ENCODE measurements around the gene HOXA4.

HOXA4 gene

GRCh38 chr7:27131390-27131819 is 848 bp upstream of the HOXA4 start:
- FAIRE-seq = no peak

GRCh38 chr7:27129729-27130539 is 623 bp downstream of the HOXA4 start:
- no peak for FAIRE-seq

GRCh38 chr7:27128776-27129728 is 1.5 kb downstream of the HOXA4 start:
- FAIRE-seq = no peak

- FAIRE-seq = no peak
These were observed 2.5 kb downstream of the HOXA4 start for GRCh38 chr7:27128034-27128433.

- FAIRE-seq = no peak
These were observed 3.8 kb downstream of the HOXA4 start for GRCh38 chr7:27126596-27127327.

GRCh38 chr7:27125986-27126394 is 4.6 kb downstream of the HOXA4 start:
- no peak for FAIRE-seq

GRCh38 chr7:27124902-27125689 is 5.5 kb downstream of the HOXA4 start:
- no peak for FAIRE-seq

- no peak for FAIRE-seq
These were observed 6.3 kb downstream of the HOXA4 start for GRCh38 chr7:27124096-27124901.

GRCh38 chr7:27123477-27124053 is 7.0 kb downstream of the HOXA4 start:
- FAIRE-seq = no peak

GRCh38 chr7:27123007-27123476 is 7.5 kb downstream of the HOXA4 start:
- FAIRE-seq = no peak

GRCh38 chr7:27122077-27122910 is 8.3 kb downstream of the HOXA4 start:
- FAIRE-seq = no peak

GRCh38 chr7:27121684-27122076 is 8.9 kb downstream of the HOXA4 start:
- FAIRE-seq = no peak

GRCh38 chr7:27119412-27119911 is 11.1 kb downstream of the HOXA4 start:
- FAIRE-seq = no peak

GRCh38 chr7:27118580-27118979 is 12.0 kb downstream of the HOXA4 start:
- no peak for FAIRE-seq

GRCh38 chr7:27117887-27118491 is 12.6 kb downstream of the HOXA4 start:
- no peak for FAIRE-seq

GRCh38 chr7:27116962-27117886 is 13.3 kb downstream of the HOXA4 start:
- no peak for FAIRE-seq

- FAIRE-seq = no peak
These were observed 14.3 kb downstream of the HOXA4 start for GRCh38 chr7:27116031-27116961.

Measured in endometrium (tissue), 2 donors.